Mucosa of stomach (tissue), 1 donor: Measurements from ENCODE around the gene PRKCQ.

Source experiments
- H3K27me3 ChIP-seq: one replicate; pipeline ENCODE4 v1.7.0; 2013; ENCODE audit warnings: mild to moderate bottlenecking, low read length; ENCODE audit not compliant: control insufficient read depth, insufficient read depth
- H3K36me3 ChIP-seq: one replicate; pipeline ENCODE4 v1.7.0; 2013; ENCODE audit warnings: low read length; ENCODE audit not compliant: control insufficient read depth, insufficient read depth
- H3K4me1 ChIP-seq: one replicate; pipeline ENCODE4 v1.7.0; 2013; ENCODE audit warnings: mild to moderate bottlenecking, low read length; ENCODE audit not compliant: control insufficient read depth, insufficient read depth
- H3K4me3 ChIP-seq: one replicate; pipeline ENCODE4 v1.7.0; 2013; ENCODE audit warnings: low read length
- H3K9ac ChIP-seq: one replicate; pipeline ENCODE4 v1.7.0; 2013; ENCODE audit warnings: mild to moderate bottlenecking, low read length, moderate library complexity
- H3K9me3 ChIP-seq: one replicate; pipeline ENCODE4 v1.7.0; 2013; ENCODE audit warnings: mild to moderate bottlenecking, low read length, moderate library complexity; ENCODE audit not compliant: control insufficient read depth
- donor health status: Pancreatic carcinoma.

PRKCQ gene

GRCh38 chr10:6563075-6563474, 17.0 kb downstream of the PRKCQ start:
- H3K4me1 ChIP-seq: no peaks in the 10 kb centered on the region
- no peak overlapping the region for H3K9ac ChIP-seq
- no peak overlapping the region for H3K4me3 ChIP-seq
- H3K9me3 ChIP-seq: no peaks in the 10 kb centered on the region
- no peaks in the 10 kb centered on the region for H3K27me3 ChIP-seq
- H3K36me3 ChIP-seq: no peaks in the 10 kb centered on the region

DNA sequence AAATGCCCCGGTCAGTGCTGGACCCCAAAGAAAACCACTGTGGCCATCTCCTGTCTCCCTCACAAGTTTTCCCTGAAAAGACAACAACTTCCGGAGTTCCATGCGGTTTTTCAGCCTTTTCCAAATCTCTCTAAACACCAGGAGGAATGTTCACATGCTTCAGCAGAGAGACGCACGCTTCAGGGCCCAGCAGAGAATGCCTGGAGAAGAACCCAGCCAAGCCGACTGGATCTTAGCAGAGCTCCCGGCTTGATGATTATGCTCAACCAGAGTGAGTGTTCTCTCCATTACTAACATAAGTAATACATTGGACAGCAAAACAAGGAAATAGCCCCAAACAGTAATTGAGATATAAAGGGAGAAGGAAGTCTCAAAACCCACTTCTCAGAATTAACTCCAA, 17.9 kb downstream of the PRKCQ start:
- Histone ChIP-seq H3K4me1 (no peaks in the 10 kb centered on the region), H3K9ac (no peak overlapping the region), H3K27me3 (no peaks in the 10 kb centered on the region), H3K36me3 (no peaks in the 10 kb centered on the region), H3K4me3 (no peak overlapping the region), H3K9me3 (no peaks in the 10 kb centered on the region)

DNA sequence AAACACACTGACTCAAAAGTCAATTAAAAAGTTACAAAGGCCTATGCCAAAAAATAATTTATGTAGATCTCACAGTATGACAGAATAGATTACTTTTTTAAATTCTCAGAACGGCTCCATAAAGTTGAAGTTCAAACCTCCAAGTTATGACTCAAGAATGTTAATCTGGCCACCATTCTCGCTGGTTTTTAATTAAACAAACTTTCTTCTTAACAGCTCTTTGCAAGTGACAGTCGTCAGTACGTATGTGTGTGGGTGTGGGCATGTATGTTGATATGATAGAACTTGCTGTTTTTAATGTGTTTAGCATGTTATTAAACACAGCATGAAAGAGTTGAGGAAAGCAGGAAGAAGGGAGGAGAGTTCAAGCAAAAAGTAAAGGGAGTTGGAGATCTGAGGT, 18.5 kb downstream of the PRKCQ start:
- Histone ChIP-seq H3K27me3 (no peaks in the 10 kb centered on the region), H3K36me3 (no peaks in the 10 kb centered on the region), H3K9ac (no peak overlapping the region), H3K9me3 (no peaks in the 10 kb centered on the region), H3K4me3 (no peak overlapping the region), H3K4me1 (no peaks in the 10 kb centered on the region)

DNA sequence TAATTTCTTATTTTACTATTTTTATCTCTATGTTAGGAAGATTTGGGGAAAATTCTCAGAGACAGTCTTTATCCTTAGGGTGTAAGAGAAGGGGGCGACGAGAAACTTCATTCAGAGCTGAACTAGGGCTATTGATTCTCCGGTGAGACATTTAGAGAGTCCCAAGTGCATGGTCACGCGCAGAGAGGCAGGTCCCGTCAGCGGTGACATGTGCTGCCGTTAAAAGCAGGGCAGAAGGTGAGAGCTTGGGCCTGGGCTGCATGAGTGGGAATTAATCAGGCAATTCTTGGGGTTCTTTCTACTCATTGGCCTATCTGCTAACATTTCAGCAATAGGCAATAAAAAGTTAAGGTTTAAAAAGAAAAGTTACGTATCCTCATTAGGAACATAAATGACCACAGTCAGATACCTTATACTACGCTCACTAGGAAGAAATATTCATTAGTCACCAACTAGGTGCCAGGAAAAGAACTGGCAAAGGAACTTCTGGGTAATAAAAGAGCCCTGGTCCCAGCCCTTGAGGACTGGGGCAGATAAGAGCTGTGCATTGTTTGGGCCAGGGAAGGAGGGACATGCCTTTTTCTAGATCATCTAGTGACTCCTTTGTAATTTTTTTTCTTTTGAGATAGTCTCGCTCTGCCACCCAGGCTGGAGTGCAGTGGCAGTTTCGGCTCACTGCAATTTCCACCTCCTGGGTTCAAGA, 21.2 kb downstream of the PRKCQ start:
- Histone ChIP-seq H3K4me1 (no peaks in the 10 kb centered on the region), H3K27me3 (no peaks in the 10 kb centered on the region), H3K9ac (no peak overlapping the region), H3K36me3 (no peaks in the 10 kb centered on the region), H3K4me3 (no peak overlapping the region), H3K9me3 (no peaks in the 10 kb centered on the region)

DNA sequence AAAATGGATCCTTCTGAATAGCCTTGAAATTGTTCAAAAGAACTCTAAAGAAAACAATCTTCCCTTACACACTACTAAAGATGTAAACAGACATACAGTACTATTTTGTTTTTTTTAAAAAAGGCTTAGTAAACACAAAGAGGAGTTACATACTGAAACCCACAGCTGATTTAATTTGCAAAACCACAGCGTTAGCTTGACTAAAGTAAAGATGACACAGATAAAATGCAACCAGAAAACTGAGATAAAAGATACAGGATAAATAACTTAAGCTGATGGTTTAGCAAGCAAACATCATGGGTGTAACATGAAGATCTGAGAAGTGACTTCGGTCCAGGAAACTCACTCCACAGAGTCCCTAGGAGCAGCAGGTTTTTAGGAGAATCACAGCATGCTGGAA, 21.8 kb downstream of the PRKCQ start:
- Histone ChIP-seq H3K4me1 (no peaks in the 10 kb centered on the region), H3K27me3 (no peaks in the 10 kb centered on the region), H3K36me3 (no peaks in the 10 kb centered on the region), H3K4me3 (no peak overlapping the region), H3K9ac (no peak overlapping the region), H3K9me3 (no peaks in the 10 kb centered on the region)

- Histone ChIP-seq H3K9ac (no peak overlapping the region), H3K36me3 (no peaks in the 10 kb centered on the region), H3K27me3 (no peaks in the 10 kb centered on the region), H3K9me3 (no peaks in the 10 kb centered on the region), H3K4me1 (no peaks in the 10 kb centered on the region), H3K4me3 (no peak overlapping the region)
Measured at GRCh38 chr10:6553937-6554336, 26.1 kb downstream of the PRKCQ start.

DNA sequence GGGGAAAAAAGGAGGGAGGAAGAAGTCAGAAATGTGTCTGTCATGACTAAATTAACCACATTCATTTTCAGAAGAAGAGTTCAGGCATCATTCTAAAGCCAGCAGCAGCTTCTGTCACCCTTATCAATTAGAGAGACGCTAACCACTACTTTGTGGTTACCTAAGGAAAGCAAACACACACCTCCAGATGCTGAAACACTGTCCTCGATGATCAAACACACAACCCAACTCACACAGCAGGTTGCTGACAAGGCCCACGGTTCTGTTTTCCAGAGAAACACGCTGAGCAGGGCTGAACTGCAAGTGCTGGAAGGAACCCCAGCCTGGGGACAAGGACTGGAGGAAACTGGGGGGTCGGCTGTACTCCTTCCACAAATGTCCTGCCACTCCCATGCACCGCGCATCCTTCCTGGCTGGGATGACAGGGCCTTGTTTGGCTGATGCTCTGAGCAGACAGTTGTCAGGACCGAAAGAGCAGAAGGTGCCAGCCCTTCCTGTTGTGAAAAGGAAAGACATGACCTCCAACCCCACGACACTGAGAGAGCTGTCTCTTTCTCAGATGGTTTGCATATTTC, 36.6 kb downstream of the PRKCQ start:
- H3K9ac ChIP-seq: peak overlapping the region; percentile 44
- no peaks in the 10 kb centered on the region for H3K9me3 ChIP-seq
- H3K4me3 ChIP-seq: peak overlapping the region; percentile 50
- no peaks in the 10 kb centered on the region for H3K4me1 ChIP-seq
- no peaks in the 10 kb centered on the region for H3K36me3 ChIP-seq
- no peaks in the 10 kb centered on the region for H3K27me3 ChIP-seq

DNA sequence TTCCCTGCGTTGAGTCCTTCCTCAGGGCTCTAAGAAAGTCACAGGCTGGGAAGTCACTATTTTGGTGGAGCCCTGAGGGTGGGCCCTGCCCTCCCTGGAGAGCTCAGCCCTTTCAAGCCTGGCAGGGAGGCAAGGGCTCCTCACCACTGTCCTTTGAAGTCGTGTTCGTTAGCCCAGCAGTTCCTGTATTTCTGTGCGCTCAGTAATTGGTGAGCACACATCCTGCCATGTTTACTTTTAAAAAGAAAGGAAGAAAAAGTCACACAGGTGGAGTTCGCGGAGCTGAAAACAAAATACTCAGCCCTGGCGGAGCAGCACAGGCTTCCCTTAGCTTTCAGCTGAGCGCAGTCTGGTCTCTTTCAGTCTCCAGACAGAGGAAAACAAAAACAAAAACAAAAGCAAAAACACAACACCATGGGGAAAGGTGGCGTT, 37.1 kb downstream of the PRKCQ start:
- peak overlapping the region; percentile 50 for H3K4me3 ChIP-seq

GRCh38 chr10:6539833-6540232, 40.2 kb downstream of the PRKCQ start:
- Histone ChIP-seq H3K36me3 (no peaks in the 10 kb centered on the region), H3K4me1 (no peaks in the 10 kb centered on the region), H3K4me3 (no peak overlapping the region), H3K9me3 (no peaks in the 10 kb centered on the region), H3K9ac (no peak overlapping the region), H3K27me3 (no peaks in the 10 kb centered on the region)

More for the DNA sequence above, 37.1 kb downstream of the PRKCQ start:
- peak overlapping the region; percentile 44 for H3K9ac ChIP-seq
- no peaks in the 10 kb centered on the region for H3K4me1 ChIP-seq
- H3K36me3 ChIP-seq: no peaks in the 10 kb centered on the region
- no peaks in the 10 kb centered on the region for H3K9me3 ChIP-seq
- no peaks in the 10 kb centered on the region for H3K27me3 ChIP-seq

- Histone ChIP-seq H3K9ac (no peak overlapping the region), H3K9me3 (no peaks in the 10 kb centered on the region), H3K36me3 (no peaks in the 10 kb centered on the region), H3K4me1 (no peaks in the 10 kb centered on the region), H3K4me3 (no peak overlapping the region), H3K27me3 (no peaks in the 10 kb centered on the region)
Measured at GRCh38 chr10:6537770-6538169, 42.3 kb downstream of the PRKCQ start.

GRCh38 chr10:6536102-6536501, 44.0 kb downstream of the PRKCQ start:
- no peaks in the 10 kb centered on the region for H3K27me3 ChIP-seq
- H3K36me3 ChIP-seq: no peaks in the 10 kb centered on the region
- no peak overlapping the region for H3K9ac ChIP-seq
- H3K9me3 ChIP-seq: no peaks in the 10 kb centered on the region
- H3K4me1 ChIP-seq: no peaks in the 10 kb centered on the region
- no peak overlapping the region for H3K4me3 ChIP-seq

- no peaks in the 10 kb centered on the region for H3K4me1 ChIP-seq
- H3K36me3 ChIP-seq: no peaks in the 10 kb centered on the region
- no peak overlapping the region for H3K4me3 ChIP-seq
- no peak overlapping the region for H3K9ac ChIP-seq
- no peaks in the 10 kb centered on the region for H3K27me3 ChIP-seq
- H3K9me3 ChIP-seq: no peaks in the 10 kb centered on the region
Measured at GRCh38 chr10:6535156-6535764, 44.8 kb downstream of the PRKCQ start.
